Large intestine (tissue), 3 donors: Measurements from ENCODE around the gene LRRC41. TPM values are rescaled to one million over a fixed set of nuclear protein-coding genes. Genes with fewer than 3 reads are reported as not detected.

Experiments
- DNase-seq, 2 donors: peaks; one replicate each; pipeline versions ENCODE4 v3.0.0 to v3.0.0-alpha.2; 2013
- H3K27ac ChIP-seq: one replicate; pipeline ENCODE4 v1.5.1; 2013; ENCODE audit warnings: low read length
- H3K27me3 ChIP-seq: 2 replicates; pipeline ENCODE4 v1.6.1; 2013; ENCODE audit warnings: low read length; ENCODE audit not compliant: control insufficient read depth, insufficient read depth
- H3K36me3 ChIP-seq: 2 replicates; pipeline ENCODE4 v1.6.1; 2013; ENCODE audit warnings: low read length; ENCODE audit not compliant: control insufficient read depth, insufficient read depth
- H3K4me1 ChIP-seq: one replicate; pipeline ENCODE4 v1.6.1; 2013; ENCODE audit warnings: low read length; ENCODE audit not compliant: control insufficient read depth, insufficient read depth
- H3K4me3 ChIP-seq: one replicate; pipeline ENCODE4 v1.5.1; 2013; ENCODE audit warnings: low read length
- H3K9me3 ChIP-seq: one replicate; pipeline ENCODE4 v1.6.1; 2013; ENCODE audit warnings: mild to moderate bottlenecking, low read depth, low read length, moderate library complexity; ENCODE audit not compliant: control insufficient read depth
- WGBS: methylation state at CpG from one replicate; pipeline ENCODE4 v1.1.5; 2013; ENCODE audit warnings: low lambda C conversion rate; ENCODE audit not compliant: insufficient coverage; 5-methylcytosine and 5-hydroxymethylcytosine counted together
- polyA plus RNA-seq: library from polyadenylated mRNA; unstranded; fragments of 120-200 nt; gene quantifications from one replicate; pipeline ENCODE4 v1.2.1, GENCODE V29; 2013

Gene LRRC41
- polyA plus RNA-seq, 1 donor, result 68.4 TPM

GRCh38 chr1:46306159-46306530 is 2.7 kb upstream of the LRRC41 start:
- 94% methylated on average over 2 of the region's 8 CpGs for WGBS

GRCh38 chr1:46303872-46304326 is 483 bp upstream of the LRRC41 start:
- Histone ChIP-seq H3K36me3 (peaks cover 8% of the 10 kb centered on the region), H3K27ac (peak overlapping the region; percentile 98), H3K4me1 (peaks cover 18% of the 10 kb centered on the region), H3K27me3 (no peaks in the 10 kb centered on the region), H3K9me3 (no peaks in the 10 kb centered on the region), H3K4me3 (peak overlapping the region; percentile 90)
- no peak for DNase-seq
- no CpG with 5 or more reads among the region's 14 CpGs for WGBS

More at GRCh38 chr1:46306159-46306530, 2.7 kb upstream of the LRRC41 start:
- no peaks in the 10 kb centered on the region for H3K27me3 ChIP-seq
- DNase-seq, result no peak
- peaks cover 25% of the 10 kb centered on the region for H3K36me3 ChIP-seq
- H3K4me3 ChIP-seq, result no peak overlapping the region
- H3K4me1 ChIP-seq, result peaks cover 8% of the 10 kb centered on the region
- H3K9me3 ChIP-seq, result no peaks in the 10 kb centered on the region
- no peak overlapping the region for H3K27ac ChIP-seq

- Histone ChIP-seq H3K36me3 (peaks cover 8% of the 10 kb centered on the region), H3K27me3 (no peaks in the 10 kb centered on the region), H3K27ac (peak overlapping the region; percentile 98), H3K9me3 (no peaks in the 10 kb centered on the region), H3K4me1 (peaks cover 18% of the 10 kb centered on the region), H3K4me3 (peak overlapping the region; percentile 90)
- DNase-seq, result peak in 1 of 2 donors; percentile 79
- no CpG with 5 or more reads among the region's 32 CpGs for WGBS
Observed at GRCh38 chr1:46302641-46303037, 777 bp downstream of the LRRC41 start.

GRCh38 chr1:46301808-46302640 is 1.4 kb downstream of the LRRC41 start:
- no CpG with 5 or more reads among the region's 79 CpGs for WGBS
- H3K4me3 ChIP-seq, result peak overlapping the region; percentile 90
- peak; percentile 47 to 85 for DNase-seq
- H3K27me3 ChIP-seq, result no peaks in the 10 kb centered on the region
- H3K9me3 ChIP-seq, result no peaks in the 10 kb centered on the region
- peaks cover 18% of the 10 kb centered on the region for H3K4me1 ChIP-seq
- peaks cover 10% of the 10 kb centered on the region for H3K36me3 ChIP-seq
- H3K27ac ChIP-seq, result peak overlapping the region; percentile 98

GRCh38 chr1:46301406-46301807 is 2.0 kb downstream of the LRRC41 start:
- peak overlapping the region; percentile 98 for H3K27ac ChIP-seq
- no peaks in the 10 kb centered on the region for H3K9me3 ChIP-seq
- WGBS, result 33% methylated on average over 1 of the region's 17 CpGs
- peaks cover 18% of the 10 kb centered on the region for H3K4me1 ChIP-seq
- DNase-seq, result no peak
- peak overlapping the region; percentile 90 for H3K4me3 ChIP-seq
- H3K36me3 ChIP-seq, result peaks cover 16% of the 10 kb centered on the region
- no peaks in the 10 kb centered on the region for H3K27me3 ChIP-seq

GRCh38 chr1:46300673-46301405 is 2.6 kb downstream of the LRRC41 start:
- DNase-seq, result peak in 1 of 2 donors; percentile 27
- WGBS, result 57% methylated on average over 3 of the region's 6 CpGs
- Histone ChIP-seq H3K27ac (peak overlapping the region; percentile 98), H3K4me1 (peaks cover 18% of the 10 kb centered on the region), H3K36me3 (peaks cover 19% of the 10 kb centered on the region), H3K27me3 (no peaks in the 10 kb centered on the region), H3K9me3 (no peaks in the 10 kb centered on the region), H3K4me3 (peak overlapping the region; percentile 90)

- Histone ChIP-seq H3K27me3 (no peaks in the 10 kb centered on the region), H3K4me3 (no peak overlapping the region), H3K36me3 (peaks cover 42% of the 10 kb centered on the region), H3K27ac (no peak overlapping the region), H3K4me1 (peaks cover 12% of the 10 kb centered on the region), H3K9me3 (no peaks in the 10 kb centered on the region)
- DNase-seq, result no peak
Observed at GRCh38 chr1:46298387-46298786, 5.0 kb downstream of the LRRC41 start.

- Histone ChIP-seq H3K36me3 (peaks cover 50% of the 10 kb centered on the region), H3K27me3 (no peaks in the 10 kb centered on the region), H3K4me3 (no peak overlapping the region)
Observed at GRCh38 chr1:46295306-46295705, 8.1 kb downstream of the LRRC41 start.

GRCh38 chr1:46289976-46290375 is 13.4 kb downstream of the LRRC41 start:
- H3K4me3 ChIP-seq, result no peak overlapping the region
- H3K27me3 ChIP-seq, result no peaks in the 10 kb centered on the region
- DNase-seq, result no peak
- H3K27ac ChIP-seq, result no peak overlapping the region
- no peaks in the 10 kb centered on the region for H3K4me1 ChIP-seq
- WGBS, result 100% methylated on average over 1 of the region's 4 CpGs
- peaks cover 60% of the 10 kb centered on the region for H3K36me3 ChIP-seq
- no peaks in the 10 kb centered on the region for H3K9me3 ChIP-seq

More at GRCh38 chr1:46295306-46295705, 8.1 kb downstream of the LRRC41 start:
- Histone ChIP-seq H3K4me1 (peaks cover 2% of the 10 kb centered on the region), H3K27ac (no peak overlapping the region), H3K9me3 (no peaks in the 10 kb centered on the region)
- WGBS, result no CpG with 5 or more reads among the region's 2 CpGs
- DNase-seq, result no peak

GRCh38 chr1:46289134-46289494 is 14.3 kb downstream of the LRRC41 start:
- WGBS, result 100% methylated on average over 3 of the region's 5 CpGs
- DNase-seq, result no peak
- no peaks in the 10 kb centered on the region for H3K9me3 ChIP-seq
- peaks cover 61% of the 10 kb centered on the region for H3K36me3 ChIP-seq
- H3K27me3 ChIP-seq, result no peaks in the 10 kb centered on the region
- H3K27ac ChIP-seq, result no peak overlapping the region
- no peaks in the 10 kb centered on the region for H3K4me1 ChIP-seq
- no peak overlapping the region for H3K4me3 ChIP-seq
